ENCODE measurements around the gene INHBA. TPM values are rescaled to one million over a fixed set of nuclear protein-coding genes. Genes with fewer than 3 reads are reported as not detected.

Gene INHBA
- total RNA-seq, 6 donors from 2014 or later: 2.1 to 76.5 (median 42.4) TPM

DNA sequence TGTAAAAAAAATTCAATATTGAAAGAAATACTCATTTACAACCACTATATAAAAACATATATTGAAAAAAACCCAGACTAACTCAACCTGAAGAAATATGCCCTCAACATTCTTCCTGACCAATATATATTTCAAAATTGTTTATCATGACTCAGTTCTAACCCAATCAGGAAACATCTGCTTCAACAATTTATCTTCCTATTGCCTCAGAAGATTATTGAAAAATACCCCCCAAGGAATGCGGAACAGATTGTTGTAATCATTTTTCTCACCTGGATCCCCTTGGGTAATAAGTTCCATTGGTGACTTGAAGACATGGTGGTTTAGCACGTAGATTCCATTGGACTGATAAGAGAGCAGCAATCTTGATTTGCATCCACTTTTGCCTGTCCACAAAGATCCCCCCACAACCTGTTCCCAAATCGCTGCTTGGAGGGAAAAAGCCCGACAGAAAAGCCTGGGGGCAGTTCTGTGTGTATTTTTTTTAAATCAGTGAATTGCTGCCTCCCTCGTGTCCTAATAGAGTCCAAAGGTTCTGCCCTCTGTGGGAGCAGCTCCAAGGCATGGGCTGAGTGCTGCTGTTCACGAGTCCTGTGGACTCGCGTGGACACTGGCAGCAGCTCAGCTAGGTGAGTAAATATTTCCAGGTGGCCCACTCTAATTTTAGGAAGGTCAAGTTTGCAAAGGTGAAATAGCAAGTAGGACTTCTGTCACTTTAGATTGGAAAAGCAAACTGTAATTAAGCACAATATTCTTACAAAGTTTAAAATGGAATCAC lies 5.9 kb upstream of the INHBA start:
- DNase-seq (no peak), ATAC-seq (ENCODE audit: low FRiP score in 2 of 2) (no peak)
- Histone ChIP-seq H3K9me3 (no peaks in the 10 kb centered on the region), H3K36me3 (no peaks in the 10 kb centered on the region), H3K27ac (no peak overlapping the region), H3K4me1 (peaks cover 8 to 14% (median 10%) of the 10 kb centered on the region in 4 donors), H3K4me3 (no peak overlapping the region), H3K27me3 (no peaks in the 10 kb centered on the region)
- WGBS, 2 donors: 59 to 79% methylated on average over 8 of the region's 8 CpGs
- TF ChIP-seq EP300 (IDR thresholded peaks at IDR 0.05): no peak
- TF ChIP-seq, protein P1, sequence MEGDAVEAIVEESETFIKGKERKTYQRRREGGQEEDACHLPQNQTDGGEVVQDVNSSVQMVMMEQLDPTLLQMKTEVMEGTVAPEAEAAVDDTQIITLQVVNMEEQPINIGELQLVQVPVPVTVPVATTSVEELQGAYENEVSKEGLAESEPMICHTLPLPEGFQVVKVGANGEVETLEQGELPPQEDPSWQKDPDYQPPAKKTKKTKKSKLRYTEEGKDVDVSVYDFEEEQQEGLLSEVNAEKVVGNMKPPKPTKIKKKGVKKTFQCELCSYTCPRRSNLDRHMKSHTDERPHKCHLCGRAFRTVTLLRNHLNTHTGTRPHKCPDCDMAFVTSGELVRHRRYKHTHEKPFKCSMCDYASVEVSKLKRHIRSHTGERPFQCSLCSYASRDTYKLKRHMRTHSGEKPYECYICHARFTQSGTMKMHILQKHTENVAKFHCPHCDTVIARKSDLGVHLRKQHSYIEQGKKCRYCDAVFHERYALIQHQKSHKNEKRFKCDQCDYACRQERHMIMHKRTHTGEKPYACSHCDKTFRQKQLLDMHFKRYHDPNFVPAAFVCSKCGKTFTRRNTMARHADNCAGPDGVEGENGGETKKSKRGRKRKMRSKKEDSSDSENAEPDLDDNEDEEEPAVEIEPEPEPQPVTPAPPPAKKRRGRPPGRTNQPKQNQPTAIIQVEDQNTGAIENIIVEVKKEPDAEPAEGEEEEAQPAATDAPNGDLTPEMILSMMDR (IDR thresholded peaks at IDR 0.05): no peak
- TF ChIP-seq POLR2AphosphoS5 (IDR thresholded peaks at IDR 0.05): no peak
- no peak for TF ChIP-seq POLR2A (IDR thresholded peaks at IDR 0.05)

DNA sequence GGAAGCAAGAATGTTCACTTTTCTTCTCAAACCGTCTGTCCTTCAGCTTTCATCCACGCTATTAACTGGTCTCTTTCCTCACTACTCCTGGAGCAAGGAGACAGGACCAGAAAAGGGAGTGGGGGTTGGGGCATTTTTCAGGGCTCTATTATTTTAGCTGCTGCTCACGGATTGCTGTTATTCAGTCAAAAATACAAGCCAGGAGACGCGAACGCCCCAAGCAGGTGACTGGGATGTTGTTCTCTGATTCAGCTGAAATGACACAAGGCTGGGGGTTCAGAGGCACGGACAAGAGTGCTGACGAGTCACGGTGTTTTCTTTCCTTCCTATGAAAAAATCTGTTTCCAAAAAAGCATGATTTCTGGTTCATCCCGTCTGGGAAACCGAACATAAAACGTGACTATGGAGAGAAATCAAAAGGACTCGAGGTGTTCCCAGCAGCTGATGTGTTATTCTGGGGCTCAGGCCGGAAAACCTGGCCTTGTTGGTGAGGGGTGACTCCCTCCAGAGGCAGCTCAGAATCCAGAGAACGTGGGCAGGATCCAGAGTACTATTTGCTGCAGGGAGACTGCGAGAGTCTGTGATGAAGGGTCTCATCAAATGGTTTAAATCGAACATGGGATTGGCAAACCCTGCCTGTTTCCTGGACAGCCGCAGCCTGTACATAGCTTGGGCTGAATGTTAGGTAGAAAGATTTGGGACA lies 3.5 kb upstream of the INHBA start:
- no peaks in the 10 kb centered on the region for H3K36me3 ChIP-seq
- ATAC-seq (ENCODE audit: low FRiP score in 2 of 2): no peak
- H3K27ac ChIP-seq: no peak overlapping the region
- H3K4me1 ChIP-seq: peaks cover 8 to 14% (median 10%) of the 10 kb centered on the region in 4 donors
- TF ChIP-seq POLR2A (IDR thresholded peaks at IDR 0.05) (no peak), POLR2AphosphoS5 (IDR thresholded peaks at IDR 0.05) (no peak), EP300 (IDR thresholded peaks at IDR 0.05) (no peak)
- TF ChIP-seq, protein P1 (IDR thresholded peaks at IDR 0.05): no peak
- 77 to 79% methylated on average over 18 of the region's 18 CpGs for WGBS, 2 donors
- no peak overlapping the region for H3K4me3 ChIP-seq
- H3K27me3 ChIP-seq: no peaks in the 10 kb centered on the region
- H3K9me3 ChIP-seq: no peaks in the 10 kb centered on the region
- DNase-seq: no peak

DNA sequence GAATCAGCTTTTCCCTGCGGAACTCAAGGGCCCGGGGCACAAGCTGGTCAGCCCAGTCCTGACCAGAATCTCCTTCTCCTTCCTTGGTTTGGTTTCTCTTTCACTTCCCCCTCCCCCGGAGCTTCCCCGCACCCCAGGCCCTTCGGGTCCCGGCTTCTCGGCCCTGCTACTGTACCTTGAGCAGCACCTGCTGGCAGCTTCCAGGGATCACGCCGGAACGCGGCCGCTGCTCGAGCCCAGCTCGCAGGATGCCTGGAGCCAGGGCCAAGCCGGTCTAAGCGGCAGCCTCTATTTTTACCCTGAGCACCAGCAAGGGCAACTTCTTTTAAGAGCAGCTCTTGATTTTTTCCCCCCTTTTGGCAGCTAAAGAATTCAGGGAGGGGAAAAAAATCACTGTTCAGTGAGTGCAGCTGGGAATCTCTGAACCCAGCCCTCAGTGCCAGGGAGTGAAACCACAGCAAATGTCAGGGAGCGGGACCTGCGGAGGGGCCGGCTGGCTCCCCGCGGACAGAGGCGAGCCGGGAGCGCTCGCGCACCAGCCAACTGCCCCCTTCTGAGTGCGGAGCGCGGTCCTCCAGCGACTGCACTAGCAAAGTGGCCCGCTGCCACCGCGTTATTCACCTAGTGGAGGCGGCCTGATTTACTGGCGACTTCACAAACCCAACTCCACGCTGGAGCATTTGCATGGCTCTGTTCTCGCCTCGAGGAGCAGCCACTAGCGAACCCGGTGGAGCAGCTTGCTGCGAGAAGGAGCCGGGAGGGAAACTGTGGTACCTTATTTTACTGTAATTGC lies 2.4 kb upstream of the INHBA start:
- TF ChIP-seq, protein P1 (IDR thresholded peaks at IDR 0.05): peak; percentile 53 to 81 (median 60)
- no peak for TF ChIP-seq POLR2A (IDR thresholded peaks at IDR 0.05)
- no peak for TF ChIP-seq EP300 (IDR thresholded peaks at IDR 0.05)
- TF ChIP-seq POLR2AphosphoS5 (IDR thresholded peaks at IDR 0.05): no peak
- DNase-seq: peak; percentile 94 to 96
- Histone ChIP-seq H3K27me3 (no peaks in the 10 kb centered on the region), H3K4me1 (peaks cover 8 to 14% (median 10%) of the 10 kb centered on the region in 4 donors), H3K4me3 (peak overlapping the region; percentile 8 to 58 (median 48)), H3K36me3 (no peaks in the 10 kb centered on the region), H3K9me3 (no peaks in the 10 kb centered on the region), H3K27ac (peak overlapping the region; percentile 35 to 83 (median 70))
- 2 to 4% methylated on average over 28 to 42 of the region's 42 CpGs for WGBS, 2 donors
- ATAC-seq (ENCODE audit: low FRiP score in 2 of 2): peak; percentile 93 to 95

DNA sequence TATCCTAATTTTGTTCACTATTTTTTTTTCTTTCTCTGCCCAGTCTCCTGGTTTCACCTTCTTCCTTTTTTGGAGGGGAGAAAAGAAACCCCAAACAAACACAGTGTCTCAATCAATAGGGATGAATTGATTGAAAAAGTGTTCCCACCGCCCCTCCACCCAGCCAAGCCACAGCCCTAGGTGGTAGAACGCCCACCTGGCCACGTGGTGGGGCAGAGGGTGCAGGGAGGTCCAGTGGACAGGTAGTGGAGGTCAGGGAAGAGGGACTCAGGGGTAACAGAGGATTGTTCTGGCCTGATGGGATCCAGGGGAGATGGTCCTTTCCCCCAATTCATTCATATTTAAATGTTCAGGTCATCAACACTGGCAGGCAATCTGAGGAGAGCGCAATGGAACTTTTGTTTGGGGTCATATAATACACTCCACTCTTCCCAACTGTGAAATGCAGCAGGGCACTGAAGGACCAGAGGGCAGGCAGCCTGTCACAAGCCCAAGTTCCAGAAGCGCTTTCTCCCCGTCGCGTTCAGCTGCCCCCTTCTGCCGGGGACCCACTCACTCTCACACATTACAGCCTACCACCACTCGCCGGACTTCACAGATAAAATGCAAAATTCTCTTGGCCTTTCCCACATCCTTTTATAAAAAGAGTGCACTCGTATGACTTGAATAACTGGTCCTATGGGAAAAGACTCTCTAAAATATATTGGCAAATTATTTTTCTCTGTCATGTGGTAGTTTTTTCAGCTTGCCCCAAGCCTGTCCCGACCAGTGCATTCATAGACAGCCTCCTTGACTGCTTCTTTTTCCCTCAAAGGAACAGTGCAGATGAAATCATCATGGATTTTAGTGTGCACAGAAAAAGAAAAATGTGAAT lies 1.6 kb downstream of the INHBA start:
- DNase-seq: peak in 1 of 2 donors; percentile 28
- Histone ChIP-seq H3K4me1 (peaks cover 7 to 23% (median 19%) of the 10 kb centered on the region in 4 donors), H3K27me3 (no peaks in the 10 kb centered on the region), H3K9me3 (no peaks in the 10 kb centered on the region), H3K36me3 (no peaks in the 10 kb centered on the region), H3K27ac (no peak overlapping the region), H3K4me3 (peak overlapping the region in 2 of 4 donors; percentile 3 to 17)
- no peak for ATAC-seq (ENCODE audit: low FRiP score in 2 of 2)
- no peak for TF ChIP-seq POLR2AphosphoS5 (IDR thresholded peaks at IDR 0.05)
- TF ChIP-seq, protein P1 (IDR thresholded peaks at IDR 0.05): no peak
- no peak for TF ChIP-seq EP300 (IDR thresholded peaks at IDR 0.05)
- TF ChIP-seq POLR2A (IDR thresholded peaks at IDR 0.05): no peak
- 32 to 36% methylated on average over 13 of the region's 13 CpGs for WGBS, 2 donors
